ENCODE data around the gene PCSK5. TPM values are rescaled to one million over a fixed set of nuclear protein-coding genes. Genes with fewer than 3 reads are reported as not detected.

Gene PCSK5
- total and polyA plus RNA-seq, 10 donors: 0.28 to 8.1 (median 5.5) TPM

DNA sequence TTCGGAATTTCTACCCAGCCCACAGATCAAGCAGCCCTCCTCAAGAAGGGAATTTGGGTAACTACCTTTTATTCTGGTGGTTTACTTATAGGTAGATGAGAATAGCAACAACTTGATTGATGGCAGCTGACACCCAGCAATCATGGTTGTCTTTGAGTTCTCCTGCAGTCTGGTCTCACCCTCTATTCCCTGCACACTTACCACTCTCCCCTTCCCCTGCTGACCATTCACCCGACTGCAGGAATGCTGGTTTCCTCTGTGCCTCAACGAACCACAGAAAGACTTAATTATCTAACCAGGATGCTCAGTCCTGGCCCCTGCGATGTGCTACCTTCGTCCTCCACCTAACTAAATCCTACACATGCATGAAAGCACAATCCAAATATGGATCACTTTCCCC, 260.8 kb downstream of the PCSK5 start:
- H3K27me3 ChIP-seq (replicated peaks in 1 of 7): no peaks in the 10 kb centered on the region
- intact Hi-C loops (cut with DNase I; ENCODE audit: low total_unique reads): no loop called here
- WGBS, 5 donors: 75 to 85% (median 82%) methylated on average over 5 of the region's 5 CpGs

DNA sequence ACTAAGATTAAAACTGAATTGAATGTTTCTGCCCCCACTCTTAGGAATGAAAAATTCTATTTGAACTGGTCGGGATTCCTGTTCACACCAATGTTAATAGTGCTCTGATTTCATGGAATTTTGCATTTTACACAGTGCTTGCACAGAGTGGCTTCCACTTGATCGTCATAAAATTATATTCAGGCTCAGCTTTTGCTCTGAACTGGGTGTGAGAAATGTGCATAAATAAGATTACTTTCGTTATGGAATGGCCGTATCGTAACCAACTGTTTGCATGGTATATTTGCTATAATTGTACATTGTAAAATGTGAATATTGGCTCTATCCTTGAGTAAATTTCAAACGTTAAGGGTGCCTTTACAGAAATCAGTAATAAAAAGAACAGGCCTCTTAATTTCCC, 262.9 kb downstream of the PCSK5 start:
- Histone ChIP-seq H3K4me3 (no peak overlapping the region), H3K4me1 (peaks cover 0 to 4% (median 0%) of the 10 kb centered on the region in 6 donors), H3K36me3 (no peaks in the 10 kb centered on the region), H3K9me3 (no peaks in the 10 kb centered on the region), H3K27me3 (replicated peaks in 1 of 7) (no peaks in the 10 kb centered on the region), H3K27ac (no peak overlapping the region)
- TF ChIP-seq POLR2AphosphoS5 (IDR thresholded peaks at IDR 0.05) (no peak), POLR2A (IDR thresholded peaks at IDR 0.05) (no peak)
- TF ChIP-seq, protein P1, sequence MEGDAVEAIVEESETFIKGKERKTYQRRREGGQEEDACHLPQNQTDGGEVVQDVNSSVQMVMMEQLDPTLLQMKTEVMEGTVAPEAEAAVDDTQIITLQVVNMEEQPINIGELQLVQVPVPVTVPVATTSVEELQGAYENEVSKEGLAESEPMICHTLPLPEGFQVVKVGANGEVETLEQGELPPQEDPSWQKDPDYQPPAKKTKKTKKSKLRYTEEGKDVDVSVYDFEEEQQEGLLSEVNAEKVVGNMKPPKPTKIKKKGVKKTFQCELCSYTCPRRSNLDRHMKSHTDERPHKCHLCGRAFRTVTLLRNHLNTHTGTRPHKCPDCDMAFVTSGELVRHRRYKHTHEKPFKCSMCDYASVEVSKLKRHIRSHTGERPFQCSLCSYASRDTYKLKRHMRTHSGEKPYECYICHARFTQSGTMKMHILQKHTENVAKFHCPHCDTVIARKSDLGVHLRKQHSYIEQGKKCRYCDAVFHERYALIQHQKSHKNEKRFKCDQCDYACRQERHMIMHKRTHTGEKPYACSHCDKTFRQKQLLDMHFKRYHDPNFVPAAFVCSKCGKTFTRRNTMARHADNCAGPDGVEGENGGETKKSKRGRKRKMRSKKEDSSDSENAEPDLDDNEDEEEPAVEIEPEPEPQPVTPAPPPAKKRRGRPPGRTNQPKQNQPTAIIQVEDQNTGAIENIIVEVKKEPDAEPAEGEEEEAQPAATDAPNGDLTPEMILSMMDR (IDR thresholded peaks at IDR 0.05 in 8 of 11, conservative IDR thresholded peaks at IDR 0.05 in 3 of 11): no peak
- intact Hi-C loops (cut with DNase I; ENCODE audit: low total_unique reads): no loop called here
- WGBS, 5 donors: 87 to 95% (median 92%) methylated on average over 6 of the region's 6 CpGs
- DNase-seq: no peak

More for the DNA sequence above, 260.8 kb downstream of the PCSK5 start:
- H3K4me1 ChIP-seq: peaks cover 0 to 4% (median 0%) of the 10 kb centered on the region in 6 donors
- no peak overlapping the region for H3K4me3 ChIP-seq
- TF ChIP-seq, protein P1 (IDR thresholded peaks at IDR 0.05 in 8 of 11, conservative IDR thresholded peaks at IDR 0.05 in 3 of 11): no peak
- TF ChIP-seq POLR2A (IDR thresholded peaks at IDR 0.05) (no peak), POLR2AphosphoS5 (IDR thresholded peaks at IDR 0.05) (no peak)
- no peaks in the 10 kb centered on the region for H3K9me3 ChIP-seq
- no peak overlapping the region for H3K27ac ChIP-seq
- H3K36me3 ChIP-seq: no peaks in the 10 kb centered on the region
- no peak for DNase-seq

DNA sequence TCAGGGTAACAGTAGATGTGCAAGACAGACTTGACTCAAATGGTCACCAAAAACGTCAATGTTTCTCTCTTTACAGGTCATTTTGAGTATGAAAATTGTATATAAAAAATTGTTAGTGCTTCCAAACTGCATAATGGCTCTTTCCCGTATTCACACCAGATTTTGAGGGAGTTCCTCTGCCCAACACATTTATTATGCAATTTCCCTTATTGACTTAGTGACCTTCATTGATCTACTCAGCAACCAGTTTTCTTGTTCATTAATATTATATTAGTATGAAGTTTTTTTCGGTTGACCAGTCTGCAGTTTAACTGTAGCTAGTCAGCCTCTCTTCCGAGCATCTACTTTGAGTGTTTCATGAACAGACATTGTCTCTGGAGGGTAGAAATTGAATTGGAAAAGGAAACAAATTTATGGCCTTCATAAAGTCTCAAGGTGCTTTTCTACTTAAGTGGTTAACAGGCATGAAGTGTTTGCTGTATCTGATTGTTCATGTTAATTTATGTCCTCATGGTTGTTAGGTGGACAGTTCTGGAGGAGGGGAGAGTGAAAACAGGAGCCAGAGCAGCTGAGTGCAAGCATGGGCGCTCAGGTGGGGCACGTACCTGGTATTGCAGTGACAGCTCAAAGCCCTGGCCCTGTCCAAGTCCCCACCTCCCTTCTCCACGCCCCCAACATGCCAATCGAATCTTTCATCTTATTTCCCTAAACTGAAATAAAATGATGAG, 263.6 kb downstream of the PCSK5 start:
- no peak overlapping the region for H3K27ac ChIP-seq
- DNase-seq: no peak
- peaks cover 0 to 4% (median 0%) of the 10 kb centered on the region in 6 donors for H3K4me1 ChIP-seq
- peaks cover 0 to 5% (median 0%) of the 10 kb centered on the region in 6 donors for H3K36me3 ChIP-seq
- 82 to 92% (median 86%) methylated on average over 8 of the region's 8 CpGs for WGBS, 5 donors
- intact Hi-C loops (cut with DNase I; ENCODE audit: low total_unique reads): no loop called here
- no peaks in the 10 kb centered on the region for H3K27me3 ChIP-seq (replicated peaks in 1 of 7)
- no peak overlapping the region for H3K4me3 ChIP-seq
- TF ChIP-seq POLR2AphosphoS5 (IDR thresholded peaks at IDR 0.05) (no peak), POLR2A (IDR thresholded peaks at IDR 0.05) (no peak)
- TF ChIP-seq, protein P1 (IDR thresholded peaks at IDR 0.05 in 8 of 11, conservative IDR thresholded peaks at IDR 0.05 in 3 of 11): no peak
- H3K9me3 ChIP-seq: no peaks in the 10 kb centered on the region

GRCh38 chr9:76155361-76155760, 264.9 kb downstream of the PCSK5 start:
- Histone ChIP-seq H3K9me3 (no peaks in the 10 kb centered on the region), H3K4me3 (no peak overlapping the region), H3K36me3 (peaks cover 0 to 17% (median 0%) of the 10 kb centered on the region in 6 donors), H3K27ac (no peak overlapping the region), H3K4me1 (peaks cover 0 to 4% (median 0%) of the 10 kb centered on the region in 6 donors), H3K27me3 (replicated peaks in 1 of 7) (no peaks in the 10 kb centered on the region)
- no peak for TF ChIP-seq POLR2AphosphoS5 (IDR thresholded peaks at IDR 0.05)
- TF ChIP-seq, protein P1 (IDR thresholded peaks at IDR 0.05 in 8 of 11, conservative IDR thresholded peaks at IDR 0.05 in 3 of 11): no peak
- TF ChIP-seq POLR2A (IDR thresholded peaks at IDR 0.05): no peak
- no peak for DNase-seq
- WGBS, 5 donors: 79 to 93% (median 86%) methylated on average over 1 of the region's 1 CpG
- intact Hi-C loops (cut with DNase I; ENCODE audit: low total_unique reads): no loop called here
